GM23338 (cell line): ENCODE data around the gene MAPK1. TPM values are rescaled to one million over a fixed set of nuclear protein-coding genes. Genes with fewer than 3 reads are reported as not detected.

Source experiments
- ATAC-seq: fragments of 200-7000 bp; cut with Tn5 transposase; 3 replicates; pipeline ENCODE4 v1.9.1; 2020
- DNase-seq: peaks from one replicate; pipeline ENCODE4 v3.0.0-alpha.2; 2015; ENCODE audit warnings: low spot score
- H2AFZ ChIP-seq: fragments of 200-600 bp; sonication (generic); 2 replicates; pipeline ENCODE4 v1.8.0; 2016; ENCODE audit warnings: antibody characterized with exemption, mild to moderate bottlenecking, moderate library complexity
- H3F3A ChIP-seq: fragments of 200-600 bp; sonication (generic); replicated peaks from 2 replicates; pipeline ENCODE4 v1.8.0; 2017; ENCODE audit warnings: antibody characterized with exemption, mixed run types, low read depth
- H3K27ac ChIP-seq: fragments of 200-600 bp; sonication (generic); 2 replicates; pipeline ENCODE4 v1.6.1; 2016; ENCODE audit warnings: low read depth
- H3K27me3 ChIP-seq: fragments of 200-600 bp; sonication (generic); 2 replicates; pipeline ENCODE4 v1.8.0; 2016; ENCODE audit warnings: mild to moderate bottlenecking, mixed run types, moderate library complexity; ENCODE audit not compliant: insufficient read depth
- H3K36me3 ChIP-seq: fragments of 200-600 bp; sonication (generic); 2 replicates; pipeline ENCODE4 v1.8.0; 2016; ENCODE audit warnings: mild to moderate bottlenecking; ENCODE audit not compliant: insufficient read depth
- H3K4me1 ChIP-seq: fragments of 200-600 bp; sonication (generic); 2 replicates; pipeline ENCODE4 v1.8.0; 2016; ENCODE audit warnings: mild to moderate bottlenecking, moderate library complexity; ENCODE audit not compliant: insufficient read depth
- H3K4me2 ChIP-seq: fragments of 200-600 bp; sonication (generic); 2 replicates; pipeline ENCODE4 v1.7.1; 2017; ENCODE audit warnings: mixed run types
- H3K4me3 ChIP-seq: fragments of 200-600 bp; sonication (generic); 2 replicates; pipeline ENCODE4 v1.6.1; 2016; ENCODE audit warnings: mixed run types
- H3K79me2 ChIP-seq: fragments of 200-600 bp; sonication (generic); replicated peaks from 2 replicates; pipeline ENCODE4 v1.8.0; 2017; ENCODE audit warnings: mild to moderate bottlenecking; ENCODE audit not compliant: insufficient read depth
- H3K9me2 ChIP-seq: fragments of 200-600 bp; sonication (generic); 2 replicates; pipeline ENCODE4 v1.8.0; 2017; ENCODE audit not compliant: insufficient read depth
- H4K20me1 ChIP-seq: fragments of 200-600 bp; sonication (generic); replicated peaks from 2 replicates; pipeline ENCODE4 v1.8.0; 2017; ENCODE audit warnings: mild to moderate bottlenecking; ENCODE audit not compliant: insufficient read depth
- H3K27ac Mint-ChIP-seq: 2 replicates; pipeline ENCODE4 v1.8.0; 2020; ENCODE audit warnings: inconsistent platforms, mild to moderate bottlenecking, moderate library complexity, mixed read lengths
- H3K27me3 Mint-ChIP-seq: 3 replicates; pipeline ENCODE4 v1.8.0; 2022; ENCODE audit warnings: low read depth, mild to moderate bottlenecking, moderate library complexity, mixed read lengths, inconsistent platforms; ENCODE audit not compliant: insufficient read depth, poor library complexity
- H3K36me3 Mint-ChIP-seq: 3 replicates; pipeline ENCODE4 v1.8.0; 2021; ENCODE audit warnings: low read depth, mild to moderate bottlenecking, inconsistent platforms, moderate library complexity, mixed read lengths
- H3K4me1 Mint-ChIP-seq: 3 replicates; pipeline ENCODE4 v1.8.0; 2020; ENCODE audit warnings: mild to moderate bottlenecking, inconsistent platforms, mixed read lengths
- H3K4me3 Mint-ChIP-seq: 3 replicates; pipeline ENCODE4 v1.8.0; 2021; ENCODE audit warnings: moderate library complexity, mild to moderate bottlenecking, inconsistent platforms, mixed read lengths
- H3K9me3 Mint-ChIP-seq: 3 replicates; pipeline ENCODE4 v1.8.0; 2020; ENCODE audit warnings: moderate library complexity, mild to moderate bottlenecking, inconsistent platforms, mixed read lengths
- CREB1 ChIP-seq: fragments of 250-450 bp; sonication (Bioruptor Pico); IDR thresholded peaks from 2 replicates; pipeline ENCODE4 v1.5.0; 2020; ENCODE audit warnings: low read depth, mild to moderate bottlenecking, moderate library complexity
- CTCF ChIP-seq, 2 experiments: fragments of 200-600 bp in 1 of 2; sonication (generic) in 1 of 2; conservative IDR thresholded peaks; 2 replicates each; pipeline versions ENCODE4 v1.5.1 to v1.6.1; 2016 to 2017; ENCODE audit warnings: antibody characterized with exemption in 2 of 2, low read depth in 2 of 2, mild to moderate bottlenecking in 2 of 2, moderate library complexity in 1 of 2
- EZH2 ChIP-seq: fragments of 200-600 bp; sonication (generic); IDR thresholded peaks from one replicate; pipeline ENCODE4 v1.8.0; 2017; ENCODE audit warnings: antibody characterized with exemption, mild to moderate bottlenecking, low read depth; ENCODE audit not compliant: unreplicated experiment
- NANOG ChIP-seq: IDR thresholded peaks from 2 replicates; pipeline ENCODE4 v1.6.1; 2016; ENCODE audit warnings: antibody characterized with exemption, borderline replicate concordance
- POLR2AphosphoS5 ChIP-seq: IDR thresholded peaks from 2 replicates; pipeline ENCODE4 v1.6.1; 2016; ENCODE audit warnings: antibody characterized with exemption, low read depth
- ZNF331 ChIP-seq: fragments of 250-450 bp; sonication (Bioruptor Pico); IDR thresholded peaks from 2 replicates; pipeline ENCODE4 v1.5.0; 2020; ENCODE audit warnings: low read depth, mild to moderate bottlenecking, moderate library complexity
- ZNF462 ChIP-seq: fragments of 250-450 bp; sonication (Bioruptor Pico); IDR thresholded peaks from 2 replicates; pipeline ENCODE4 v1.5.0; 2020; ENCODE audit warnings: mild to moderate bottlenecking, moderate library complexity
- polyA plus RNA-seq: library from polyadenylated mRNA; unstranded; fragments of >200 nt; fragmentation: Nextera tagmentation; extraction: Ambion mirVana; gene quantifications from 2 replicates; pipeline ENCODE4 v1.2.1, GENCODE V29; 2016
- total RNA-seq: library from RNA; depleted of rRNA; stranded (reverse); fragments of >200 nt; shearing (Covaris generic); gene quantifications from 2 replicates; pipeline ENCODE4 v1.2.3, GENCODE V29; 2014

The MAPK1 gene
- total and polyA plus RNA-seq, 2 experiments from 2014 or later, result 17.4 to 77.5 TPM

GRCh38 chr22:21764038-21764804 lies 103.2 kb downstream of the MAPK1 start:
- Mint-ChIP-seq H3K9me3 (no peaks in the 10 kb centered on the region), H3K27me3 (peaks cover 5% of the 10 kb centered on the region), H3K27ac (no peak overlapping the region), H3K36me3 (peaks cover 66% of the 10 kb centered on the region), H3K4me3 (no peak overlapping the region), H3K4me1 (no peaks in the 10 kb centered on the region)
- H3K4me3 ChIP-seq, result no peak overlapping the region
- no peaks in the 10 kb centered on the region for H3K9me2 ChIP-seq
- no peak overlapping the region for H2AFZ ChIP-seq
- H3K79me2 ChIP-seq, result no peaks in the 10 kb centered on the region; the same call in 1 of the 2 replicates
- H3K27me3 ChIP-seq, result no peaks in the 10 kb centered on the region
- TF ChIP-seq ZNF331 (CRISPR knock-in tag) (no peak), POLR2AphosphoS5 (no peak), EZH2 (no peak), NANOG (no peak), ZNF462 (CRISPR knock-in tag) (no peak), CTCF (conservative IDR thresholded peaks at IDR 0.05; ENCODE audit: low read depth in 2 of 2) (no peak), CREB1 (CRISPR knock-in tag) (no peak)
- peaks cover 17% of the 10 kb centered on the region for H4K20me1 ChIP-seq
- H3K36me3 ChIP-seq, result peaks cover 40% of the 10 kb centered on the region
- no peaks in the 10 kb centered on the region for H3F3A ChIP-seq
- no peaks in the 10 kb centered on the region for H3K4me1 ChIP-seq
- H3K27ac ChIP-seq, result no peak overlapping the region
- H3K4me2 ChIP-seq, result no peak overlapping the region
- ATAC-seq (no peak), DNase-seq (no peak)
